ENCODE results near the gene KDELR3. TPM values are rescaled to one million over a fixed set of nuclear protein-coding genes. Genes with fewer than 3 reads are reported as not detected.

The KDELR3 gene
- total RNA-seq, 1 donor from 2014 or later = 5.1 TPM

DNA sequence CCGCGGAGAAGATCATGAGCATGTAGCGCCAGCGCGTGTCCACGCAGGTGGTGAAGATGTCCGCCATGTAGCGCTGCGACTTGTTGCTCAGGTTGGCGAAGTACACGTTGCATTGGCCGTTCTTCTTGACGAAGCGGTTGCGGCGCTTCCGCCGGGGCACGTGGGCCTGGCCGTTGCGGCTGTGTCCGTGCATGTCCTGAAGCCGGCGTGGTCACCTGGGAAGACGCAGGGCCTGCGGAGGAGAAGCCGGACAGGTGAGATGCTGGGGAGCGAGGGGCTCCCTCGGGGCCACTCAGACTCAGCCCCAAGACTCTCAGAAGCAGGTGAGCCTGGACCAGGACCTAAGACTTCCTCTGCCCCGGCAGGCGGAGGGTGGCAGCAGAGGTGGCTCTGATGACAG is 40.0 kb upstream of the KDELR3 start:
- H3K36me3 Mint-ChIP-seq (ENCODE audit: low read depth) = no peaks in the 10 kb centered on the region
- H3K9me3 Mint-ChIP-seq = no peaks in the 10 kb centered on the region
- no peak overlapping the region for H3K27ac Mint-ChIP-seq (ENCODE audit: unreplicated experiment)
- TF ChIP-seq, protein P1, sequence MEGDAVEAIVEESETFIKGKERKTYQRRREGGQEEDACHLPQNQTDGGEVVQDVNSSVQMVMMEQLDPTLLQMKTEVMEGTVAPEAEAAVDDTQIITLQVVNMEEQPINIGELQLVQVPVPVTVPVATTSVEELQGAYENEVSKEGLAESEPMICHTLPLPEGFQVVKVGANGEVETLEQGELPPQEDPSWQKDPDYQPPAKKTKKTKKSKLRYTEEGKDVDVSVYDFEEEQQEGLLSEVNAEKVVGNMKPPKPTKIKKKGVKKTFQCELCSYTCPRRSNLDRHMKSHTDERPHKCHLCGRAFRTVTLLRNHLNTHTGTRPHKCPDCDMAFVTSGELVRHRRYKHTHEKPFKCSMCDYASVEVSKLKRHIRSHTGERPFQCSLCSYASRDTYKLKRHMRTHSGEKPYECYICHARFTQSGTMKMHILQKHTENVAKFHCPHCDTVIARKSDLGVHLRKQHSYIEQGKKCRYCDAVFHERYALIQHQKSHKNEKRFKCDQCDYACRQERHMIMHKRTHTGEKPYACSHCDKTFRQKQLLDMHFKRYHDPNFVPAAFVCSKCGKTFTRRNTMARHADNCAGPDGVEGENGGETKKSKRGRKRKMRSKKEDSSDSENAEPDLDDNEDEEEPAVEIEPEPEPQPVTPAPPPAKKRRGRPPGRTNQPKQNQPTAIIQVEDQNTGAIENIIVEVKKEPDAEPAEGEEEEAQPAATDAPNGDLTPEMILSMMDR (conservative IDR thresholded peaks at IDR 0.05) = no peak
- H3K4me1 Mint-ChIP-seq = peaks cover 10% of the 10 kb centered on the region
- no peak for DNase-seq (ENCODE audit: low read depth, low spot score)
- no peak overlapping the region for H3K4me3 Mint-ChIP-seq
- H3K27me3 Mint-ChIP-seq (ENCODE audit: low read depth) = no peaks in the 10 kb centered on the region

DNA sequence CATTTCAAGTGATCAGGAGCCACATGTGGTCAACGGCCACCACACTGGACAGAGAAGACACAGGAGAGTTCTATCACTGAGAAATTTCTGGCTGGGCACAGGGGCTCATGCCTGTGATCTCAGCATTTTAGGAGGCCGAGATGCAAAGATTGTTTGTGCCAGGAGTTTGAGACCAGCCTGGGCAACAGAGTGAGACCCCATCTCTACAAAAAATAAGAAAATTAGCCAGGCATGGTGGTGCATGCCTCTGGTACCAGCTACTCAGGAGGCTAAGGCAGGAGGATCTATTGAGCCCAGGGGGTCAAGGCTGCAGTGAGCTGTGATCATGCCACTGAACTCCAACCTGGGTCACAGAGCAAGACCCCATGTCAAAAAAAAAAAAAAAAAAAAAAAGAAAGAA is 39.2 kb upstream of the KDELR3 start:
- H3K36me3 Mint-ChIP-seq (ENCODE audit: low read depth) = no peaks in the 10 kb centered on the region
- H3K27ac Mint-ChIP-seq (ENCODE audit: unreplicated experiment) = no peak overlapping the region
- no peaks in the 10 kb centered on the region for H3K27me3 Mint-ChIP-seq (ENCODE audit: low read depth)
- peaks cover 10% of the 10 kb centered on the region for H3K4me1 Mint-ChIP-seq
- H3K4me3 Mint-ChIP-seq = no peak overlapping the region
- H3K9me3 Mint-ChIP-seq = no peaks in the 10 kb centered on the region
- TF ChIP-seq, protein P1 (conservative IDR thresholded peaks at IDR 0.05) = no peak
- no peak for DNase-seq (ENCODE audit: low read depth, low spot score)

- Mint-ChIP-seq H3K36me3 (ENCODE audit: low read depth) (no peaks in the 10 kb centered on the region), H3K4me3 (no peak overlapping the region), H3K27me3 (ENCODE audit: low read depth) (no peaks in the 10 kb centered on the region)
These were observed 38.3 kb upstream of the KDELR3 start for GRCh38 chr22:38429499-38430068.

GRCh38 chr22:38431266-38432010 is 36.5 kb upstream of the KDELR3 start:
- Mint-ChIP-seq H3K27ac (ENCODE audit: unreplicated experiment) (peak overlapping the region; percentile 27), H3K4me1 (peaks cover 10% of the 10 kb centered on the region), H3K4me3 (no peak overlapping the region), H3K36me3 (ENCODE audit: low read depth) (no peaks in the 10 kb centered on the region), H3K27me3 (ENCODE audit: low read depth) (no peaks in the 10 kb centered on the region), H3K9me3 (no peaks in the 10 kb centered on the region)
- no peak for DNase-seq (ENCODE audit: low read depth, low spot score)
- TF ChIP-seq, protein P1 (conservative IDR thresholded peaks at IDR 0.05) = no peak

More at GRCh38 chr22:38429499-38430068, 38.3 kb upstream of the KDELR3 start:
- Mint-ChIP-seq H3K4me1 (peaks cover 10% of the 10 kb centered on the region), H3K27ac (ENCODE audit: unreplicated experiment) (no peak overlapping the region), H3K9me3 (no peaks in the 10 kb centered on the region)
- TF ChIP-seq, protein P1 (conservative IDR thresholded peaks at IDR 0.05) = no peak
- DNase-seq (ENCODE audit: low read depth, low spot score) = no peak

DNA sequence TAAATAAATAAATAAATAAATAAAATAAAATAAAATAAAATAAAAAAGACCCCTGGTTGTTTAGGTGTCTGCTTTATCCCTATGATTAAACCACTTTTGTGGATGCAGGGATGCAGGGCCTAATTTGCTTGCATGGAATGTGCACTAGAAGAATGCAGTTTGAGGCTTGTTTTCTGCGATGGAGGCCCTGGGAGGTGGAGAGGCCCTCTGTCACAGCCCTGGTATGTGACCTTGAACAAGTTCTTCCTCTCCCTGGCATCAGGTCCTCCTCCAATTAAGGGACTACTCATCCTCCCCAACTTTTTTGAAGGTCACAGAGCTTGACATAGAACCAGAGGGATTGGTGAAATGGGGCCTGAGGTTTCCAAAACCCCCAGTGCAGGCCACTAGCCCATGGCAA is 35.6 kb upstream of the KDELR3 start:
- no peaks in the 10 kb centered on the region for H3K9me3 Mint-ChIP-seq
- H3K4me3 Mint-ChIP-seq = no peak overlapping the region
- peaks cover 10% of the 10 kb centered on the region for H3K4me1 Mint-ChIP-seq
- no peaks in the 10 kb centered on the region for H3K27me3 Mint-ChIP-seq (ENCODE audit: low read depth)
- DNase-seq (ENCODE audit: low read depth, low spot score) = no peak
- no peak overlapping the region for H3K27ac Mint-ChIP-seq (ENCODE audit: unreplicated experiment)
- no peaks in the 10 kb centered on the region for H3K36me3 Mint-ChIP-seq (ENCODE audit: low read depth)
- TF ChIP-seq, protein P1 (conservative IDR thresholded peaks at IDR 0.05) = no peak
